ENCODE data around the gene NXF1. TPM values are rescaled to one million over a fixed set of nuclear protein-coding genes. Genes with fewer than 3 reads are reported as not detected.
A peak's percentile ranks its signal among the peaks of the same experiment; 100 is the strongest.

Gene NXF1
- total RNA-seq, 1 experiment from 2014 or later, result 33.1 TPM

DNA sequence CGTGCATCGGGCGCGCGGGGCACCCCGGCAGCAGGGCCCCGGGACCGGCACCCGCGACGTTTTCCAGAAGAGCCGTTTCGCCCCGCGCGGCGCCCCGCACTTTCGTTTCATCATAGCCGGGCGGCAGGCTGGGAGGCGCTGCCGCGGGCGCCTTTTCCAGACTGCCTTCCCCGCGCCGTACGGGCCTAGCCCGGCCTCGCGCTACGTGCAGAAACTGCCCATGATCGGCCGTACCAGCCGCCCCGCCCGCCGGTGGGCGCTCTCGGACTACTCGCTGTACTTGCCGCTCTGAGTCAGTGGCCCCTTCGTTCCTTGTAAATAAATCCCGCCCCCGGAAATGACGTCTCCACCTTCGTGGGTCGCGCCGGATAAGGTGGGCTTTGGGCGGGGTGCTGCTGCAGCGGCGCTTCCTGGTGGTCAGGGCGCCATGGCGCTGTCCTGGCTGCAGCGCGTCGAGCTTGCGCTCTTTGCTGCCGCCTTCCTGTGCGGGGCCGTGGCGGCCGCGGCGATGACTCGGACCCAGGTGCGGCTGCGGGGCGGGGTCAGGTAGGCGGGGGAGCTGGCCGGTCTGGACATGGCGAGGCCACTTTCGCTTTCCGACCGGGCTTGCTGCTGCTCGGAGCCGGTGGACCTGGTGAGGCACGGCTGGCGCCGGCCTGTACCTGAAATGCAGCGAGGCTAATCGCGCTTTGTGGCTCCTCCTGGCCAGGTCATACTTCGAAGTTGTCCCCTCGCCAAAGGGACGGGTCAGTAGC lies 18.1 kb downstream of the NXF1 start, which contains the start of gene TMEM179B:
Gene TMEM179B, plus strand, starts transcription at position 398 of the 755 bp plus-strand sequence. Its CDS starts 30 bp downstream, at position 428.
- Histone ChIP-seq H2AFZ (ENCODE audit: low read length) (peak within 1 kb of the TSS; percentile 71), H3K9me2 (replicated peaks; ENCODE audit: low read length) (no peaks in the 10 kb centered on the region)
- BruUV-seq (replicated peaks), result no TSS peak

DNA sequence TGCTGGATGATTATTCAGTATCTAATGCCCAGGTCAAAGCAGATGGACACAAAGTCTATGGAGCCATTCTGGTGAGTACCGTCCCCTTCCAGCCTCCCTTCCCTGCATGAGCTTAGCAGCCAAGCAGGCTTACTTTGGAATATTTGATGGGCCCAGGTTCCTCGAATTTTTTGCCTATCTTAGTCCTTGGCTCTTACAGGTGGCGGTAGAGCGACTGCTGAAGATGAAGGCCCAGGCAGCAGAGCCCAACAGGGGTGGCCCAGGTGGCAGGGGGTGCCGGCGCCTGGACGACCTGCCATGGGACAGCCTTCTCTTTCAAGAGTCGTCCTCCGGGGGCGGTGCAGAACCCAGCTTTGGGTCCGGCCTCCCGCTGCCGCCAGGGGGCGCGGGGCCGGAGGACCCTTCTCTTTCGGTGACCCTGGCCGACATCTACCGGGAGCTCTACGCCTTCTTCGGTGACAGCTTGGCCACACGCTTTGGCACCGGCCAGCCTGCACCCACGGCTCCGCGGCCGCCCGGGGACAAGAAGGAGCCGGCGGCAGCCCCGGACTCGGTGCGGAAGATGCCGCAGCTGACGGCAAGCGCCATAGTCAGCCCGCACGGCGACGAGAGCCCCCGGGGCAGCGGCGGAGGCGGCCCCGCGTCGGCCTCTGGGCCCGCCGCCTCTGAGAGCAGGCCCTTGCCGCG lies 18.8 kb downstream of the NXF1 start:
- intact Hi-C loops (cut with micrococcal nuclease), result loop anchor here (1.0 to 2.0 kb wide), 4 partner anchors 44 to 94 kb away; partner anchors contain the start of gene SLC3A2
- TF ChIP-seq EZH2phosphoT487 (IDR thresholded peaks at IDR 0.05; ENCODE audit: borderline replicate concordance, low read length) (no peak), EZH2 (IDR thresholded peaks at IDR 0.05; ENCODE audit: low read length, unreplicated experiment) (no peak)
- TF ChIP-seq, protein P1, sequence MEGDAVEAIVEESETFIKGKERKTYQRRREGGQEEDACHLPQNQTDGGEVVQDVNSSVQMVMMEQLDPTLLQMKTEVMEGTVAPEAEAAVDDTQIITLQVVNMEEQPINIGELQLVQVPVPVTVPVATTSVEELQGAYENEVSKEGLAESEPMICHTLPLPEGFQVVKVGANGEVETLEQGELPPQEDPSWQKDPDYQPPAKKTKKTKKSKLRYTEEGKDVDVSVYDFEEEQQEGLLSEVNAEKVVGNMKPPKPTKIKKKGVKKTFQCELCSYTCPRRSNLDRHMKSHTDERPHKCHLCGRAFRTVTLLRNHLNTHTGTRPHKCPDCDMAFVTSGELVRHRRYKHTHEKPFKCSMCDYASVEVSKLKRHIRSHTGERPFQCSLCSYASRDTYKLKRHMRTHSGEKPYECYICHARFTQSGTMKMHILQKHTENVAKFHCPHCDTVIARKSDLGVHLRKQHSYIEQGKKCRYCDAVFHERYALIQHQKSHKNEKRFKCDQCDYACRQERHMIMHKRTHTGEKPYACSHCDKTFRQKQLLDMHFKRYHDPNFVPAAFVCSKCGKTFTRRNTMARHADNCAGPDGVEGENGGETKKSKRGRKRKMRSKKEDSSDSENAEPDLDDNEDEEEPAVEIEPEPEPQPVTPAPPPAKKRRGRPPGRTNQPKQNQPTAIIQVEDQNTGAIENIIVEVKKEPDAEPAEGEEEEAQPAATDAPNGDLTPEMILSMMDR (conservative IDR thresholded peaks at IDR 0.05; ENCODE audit: low read depth, low read length), result peak; percentile 95
- ChIA-PET POLR2A (ENCODE audit: unreplicated experiment) (interaction anchor here (0.6 to 1.4 kb wide), 3 partner anchors 55 to 121 kb away, joined by 3 to 16 read pairs (median 4); partner anchors contain the start of genes C11orf98, CSKMT and HNRNPUL2), CTCF (interaction anchor here (0.6 to 1.8 kb wide), 11 partner anchors 12 to 140 kb away, joined by 3 to 13 read pairs (median 5); partner anchors contain the start of genes GANAB, HNRNPUL2, POLR2G and SLC3A2)
- no peaks in the 10 kb centered on the region for H3K27me3 ChIP-seq (ENCODE audit: low read length)
- no peaks in the 10 kb centered on the region for H3K9me3 ChIP-seq (ENCODE audit: low read length)
- H3K4me2 ChIP-seq (ENCODE audit: low read length), result peak overlapping the region; percentile 84
- H3K79me2 ChIP-seq (ENCODE audit: low read length), result peaks cover 33% of the 10 kb centered on the region
- peaks cover 10% of the 10 kb centered on the region for H3F3A ChIP-seq (ENCODE audit: low read length, unreplicated experiment)
- BruUV-seq (replicated peaks), result no TSS peak
- ATAC-seq (peak; percentile 67), DNase-seq (peak; percentile 95)
- H2AFZ ChIP-seq (ENCODE audit: low read length), result peak overlapping the region; percentile 71
- no peaks in the 10 kb centered on the region for H3K9me2 ChIP-seq (replicated peaks; ENCODE audit: low read length)
- H3K27ac ChIP-seq (ENCODE audit: low read length), result peak overlapping the region; percentile 90
- H3K36me3 ChIP-seq (ENCODE audit: low read depth, low read length), result peaks cover 11% of the 10 kb centered on the region; the same call in 1 of the 2 replicates
- peaks cover 25% of the 10 kb centered on the region for H3K4me1 ChIP-seq (ENCODE audit: insufficient read depth, low read length)
- peak overlapping the region; percentile 91 for H3K9ac ChIP-seq (ENCODE audit: low read length)
- no peaks in the 10 kb centered on the region for H4K20me1 ChIP-seq (ENCODE audit: low read length)
- H3K4me3 ChIP-seq (ENCODE audit: low read length), result peak overlapping the region; percentile 86

More for the DNA sequence above, 18.1 kb downstream of the NXF1 start, which contains the start of gene TMEM179B:
- intact Hi-C loops (cut with micrococcal nuclease), result loop anchor here (1.0 to 2.0 kb wide), 3 partner anchors 44 to 75 kb away; no protein-coding TSS in a partner anchor
- ATAC-seq (peak; percentile 63), DNase-seq (peak; percentile 100)
- H3K4me3 ChIP-seq (ENCODE audit: low read length), result peak within 1 kb of the TSS; percentile 86
- H3K4me2 ChIP-seq (ENCODE audit: low read length), result peak within 1 kb of the TSS; percentile 84
- TF ChIP-seq, protein P1 (conservative IDR thresholded peaks at IDR 0.05; ENCODE audit: low read depth, low read length), result peak; percentile 39; the same call in 1 of the 2 replicates
- no peak for TF ChIP-seq EZH2phosphoT487 (IDR thresholded peaks at IDR 0.05; ENCODE audit: borderline replicate concordance, low read length)
- peak within 1 kb of the TSS; percentile 91 for H3K9ac ChIP-seq (ENCODE audit: low read length)
- H3K4me1 ChIP-seq (ENCODE audit: insufficient read depth, low read length), result peaks cover 28% of the 10 kb centered on the region
- ChIA-PET CTCF (interaction anchor here (0.6 to 1.8 kb wide), 13 partner anchors 13 to 141 kb away, joined by 3 to 13 read pairs (median 5); partner anchors contain the start of genes GANAB, HNRNPUL2, NXF1 and POLR2G), POLR2A (ENCODE audit: unreplicated experiment) (interaction anchor here (0.6 to 1.4 kb wide), 5 partner anchors 16 to 122 kb away, joined by 3 to 16 read pairs (median 4); partner anchors contain the start of genes C11orf98, CSKMT, HNRNPUL2 and STX5)
- H3K27ac ChIP-seq (ENCODE audit: low read length), result peak within 1 kb of the TSS; percentile 90
- no peaks in the 10 kb centered on the region for H3K9me3 ChIP-seq (ENCODE audit: low read length)
- H3K27me3 ChIP-seq (ENCODE audit: low read length), result no peaks in the 10 kb centered on the region
- H3K79me2 ChIP-seq (ENCODE audit: low read length), result peaks cover 36% of the 10 kb centered on the region
- H3F3A ChIP-seq (ENCODE audit: low read length, unreplicated experiment), result peaks cover 12% of the 10 kb centered on the region
- H3K36me3 ChIP-seq (ENCODE audit: low read depth, low read length), result peaks cover 12% of the 10 kb centered on the region; the same call in 1 of the 2 replicates
- H4K20me1 ChIP-seq (ENCODE audit: low read length), result no peaks in the 10 kb centered on the region
